ENCODE measurements around the gene BMAL1.
"Not testable (repeated sequence)": the region's sequence is repeated elsewhere in the genome, so short reads cannot be mapped to it uniquely, and the experiment has no call there.

The BMAL1 gene

DNA sequence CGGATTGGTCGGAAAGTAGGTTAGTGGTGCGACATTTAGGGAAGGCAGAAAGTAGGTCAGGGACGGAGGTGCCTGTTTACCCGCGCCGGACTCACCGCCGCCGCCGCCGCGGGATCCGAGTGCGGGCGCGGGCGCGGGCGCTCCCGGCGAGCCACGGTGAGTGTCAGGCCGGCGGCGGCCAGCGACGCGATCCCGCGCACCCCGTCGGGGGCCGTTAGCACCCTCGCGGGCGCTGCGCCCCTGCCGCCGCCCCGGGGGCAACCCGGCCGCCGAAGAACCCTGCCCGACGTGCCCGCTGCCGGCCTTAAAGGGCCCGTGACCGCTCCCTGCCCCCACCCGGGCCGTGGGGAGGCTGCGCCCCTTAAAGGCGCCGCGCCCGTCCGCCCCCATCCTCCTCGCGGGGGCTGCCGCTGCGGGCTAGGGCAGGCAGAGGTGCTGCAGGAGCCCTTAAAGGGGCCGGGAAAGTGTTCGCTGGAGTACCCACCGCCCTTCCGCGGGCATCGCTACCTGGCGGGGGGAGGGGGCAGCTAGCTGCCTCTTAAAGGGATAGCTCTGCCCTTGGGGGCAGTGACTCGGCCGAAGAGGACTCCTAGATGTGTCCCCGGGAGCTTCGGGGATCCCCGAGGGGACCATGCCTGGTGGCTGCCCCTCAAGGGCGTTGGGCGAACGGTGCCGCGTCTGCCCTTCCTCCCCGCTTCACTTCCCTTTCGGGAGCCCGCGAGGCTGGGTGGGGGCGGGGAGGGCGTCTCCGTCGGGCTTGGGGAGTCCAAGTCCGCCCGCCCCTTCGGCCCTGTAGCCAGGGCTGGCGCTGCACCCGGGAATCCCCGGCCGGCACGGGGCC lies at the start of gene BMAL1:
Gene BMAL1, plus strand, starts transcription at position 23 of the 841 bp plus-strand sequence. CDS start 76,519 bp downstream, outside the sequence.
- DNase-seq (ENCODE audit: low read depth) = peak; percentile 42

DNA sequence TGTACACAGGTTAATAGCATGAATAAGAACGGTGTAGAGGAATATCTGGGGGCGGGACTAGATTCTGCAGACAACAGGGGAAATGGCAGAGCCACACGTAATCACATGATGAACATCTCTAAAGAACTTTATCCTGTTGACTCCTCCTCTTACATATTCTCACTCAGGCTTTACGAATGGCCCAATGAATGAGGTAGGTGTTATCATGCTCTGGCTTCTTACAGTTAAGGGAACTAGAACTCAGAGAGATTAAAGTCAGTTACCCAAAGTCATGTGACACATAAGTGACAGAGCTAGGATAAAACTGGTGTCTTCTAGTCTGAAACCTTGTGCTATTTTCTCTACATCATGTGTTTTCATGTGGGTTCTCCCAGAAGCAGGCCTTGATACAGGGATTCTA lies 49.0 kb upstream of the BMAL1 start:
- DNase-seq (ENCODE audit: low read depth) = no peak

DNA sequence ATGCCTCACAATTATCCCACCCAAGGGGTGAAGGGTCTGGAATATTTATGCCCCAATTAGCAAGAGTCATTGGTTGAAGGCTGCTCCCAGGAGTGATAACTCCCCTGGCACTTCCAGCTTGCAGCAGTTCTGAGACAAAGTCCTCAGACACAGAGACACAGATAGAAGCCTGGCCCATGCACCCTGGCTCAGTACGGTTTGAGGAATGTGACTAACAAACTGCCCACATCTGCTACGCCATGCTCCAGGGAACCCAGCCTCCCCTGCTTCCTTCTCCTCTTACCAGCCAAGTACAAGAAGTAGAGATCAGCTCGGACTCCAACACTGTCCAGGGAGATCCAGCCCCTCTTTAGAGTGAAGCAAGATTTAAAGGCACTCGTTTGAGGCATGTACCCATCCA lies 48.5 kb upstream of the BMAL1 start:
- no peak for DNase-seq (ENCODE audit: low read depth)

DNA sequence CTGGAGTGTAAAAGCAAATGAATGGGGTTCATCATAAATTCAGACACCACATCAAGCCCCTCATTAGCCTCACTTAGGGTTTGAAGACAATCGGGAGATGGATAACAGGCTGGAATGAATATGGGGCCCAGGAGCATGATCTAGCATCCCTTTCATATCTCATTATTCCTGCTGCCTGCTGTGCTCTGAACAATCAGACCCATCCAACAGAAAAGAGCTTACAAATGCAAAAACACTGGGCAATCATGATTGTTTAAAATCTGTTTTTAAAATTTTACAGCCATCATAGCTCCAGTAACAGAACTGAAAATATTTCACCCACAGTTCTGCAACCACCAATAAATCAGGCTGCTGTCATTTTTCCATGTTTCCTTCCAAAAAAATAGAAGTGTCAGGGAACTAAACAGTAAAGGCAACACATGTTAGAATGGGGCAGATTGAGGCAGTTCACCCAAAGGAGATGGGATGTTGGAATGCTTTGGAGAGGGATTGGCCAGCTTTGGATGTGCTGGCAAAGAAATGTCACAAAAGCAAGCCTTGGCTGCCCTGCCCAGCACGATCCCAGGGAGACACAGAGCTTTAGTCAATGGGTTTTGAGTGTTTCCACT lies 47.8 kb upstream of the BMAL1 start:
- DNase-seq (ENCODE audit: low read depth) = no peak

DNA sequence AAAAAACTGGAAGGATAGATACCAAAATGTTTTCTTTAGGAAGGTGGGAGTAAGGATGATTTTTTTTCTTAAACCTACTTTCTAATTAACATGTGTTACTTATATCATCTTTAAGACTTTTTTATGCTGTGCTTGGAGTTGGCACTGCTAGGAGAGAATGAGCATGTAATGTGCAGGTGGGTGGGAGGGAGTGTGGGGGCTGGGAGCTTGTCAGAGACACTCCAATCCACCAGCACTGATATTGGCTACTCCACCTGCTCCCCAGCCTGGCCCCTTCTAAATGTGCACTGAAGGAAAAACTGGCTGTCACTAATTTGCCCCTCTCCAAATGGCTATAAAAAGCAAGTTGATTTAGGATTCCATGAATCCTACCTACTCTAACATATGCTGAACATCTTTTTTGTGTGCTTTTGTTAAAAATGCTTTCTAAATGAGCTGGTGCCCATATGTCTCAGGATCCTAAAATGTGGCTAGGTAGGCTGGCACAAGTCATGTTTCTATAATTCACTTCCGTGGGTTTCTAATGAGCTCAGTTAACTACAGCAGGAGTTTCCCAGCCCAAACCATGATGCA lies 44.3 kb upstream of the BMAL1 start:
- no peak for DNase-seq (ENCODE audit: low read depth)

DNA sequence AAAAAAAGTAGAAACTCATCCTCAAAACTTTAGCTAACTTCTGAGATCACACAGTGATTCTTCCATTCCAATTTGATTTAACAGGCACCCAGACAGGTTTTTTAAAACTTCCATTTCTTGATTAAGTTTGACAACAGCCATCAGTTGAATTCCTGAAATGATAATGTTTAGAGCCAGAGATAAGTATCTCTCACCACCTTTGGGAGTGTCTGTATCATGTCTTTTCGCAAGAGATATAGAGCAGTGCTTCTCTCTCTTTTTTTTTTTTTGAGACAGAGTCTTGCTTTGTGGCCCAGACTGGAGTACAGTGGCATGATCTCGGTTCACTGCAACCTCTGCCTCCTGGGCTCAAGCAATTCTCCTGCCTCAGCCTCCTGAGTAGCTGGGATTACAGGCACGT lies 41.7 kb upstream of the BMAL1 start:
- no peak for DNase-seq (ENCODE audit: low read depth)

DNA sequence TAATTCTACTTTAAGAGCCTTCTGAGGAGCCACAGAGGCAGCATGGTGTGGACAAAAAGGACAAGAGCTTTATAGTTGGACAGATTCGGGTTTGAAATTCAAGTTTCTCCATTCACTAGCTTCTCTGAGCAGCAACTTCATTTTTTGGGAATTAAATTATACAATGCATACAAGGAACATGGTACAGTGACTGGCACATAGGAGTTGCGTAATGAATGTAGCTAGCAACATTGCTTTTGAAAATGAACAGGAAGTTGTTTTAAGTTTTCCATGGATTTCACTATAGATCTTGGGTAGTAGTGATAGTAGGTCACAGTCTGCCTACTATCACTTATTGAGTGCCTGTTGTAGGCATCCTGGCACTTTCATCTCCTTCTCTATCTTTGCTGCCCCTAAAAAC lies 41.0 kb upstream of the BMAL1 start:
- DNase-seq (ENCODE audit: low read depth) = no peak

DNA sequence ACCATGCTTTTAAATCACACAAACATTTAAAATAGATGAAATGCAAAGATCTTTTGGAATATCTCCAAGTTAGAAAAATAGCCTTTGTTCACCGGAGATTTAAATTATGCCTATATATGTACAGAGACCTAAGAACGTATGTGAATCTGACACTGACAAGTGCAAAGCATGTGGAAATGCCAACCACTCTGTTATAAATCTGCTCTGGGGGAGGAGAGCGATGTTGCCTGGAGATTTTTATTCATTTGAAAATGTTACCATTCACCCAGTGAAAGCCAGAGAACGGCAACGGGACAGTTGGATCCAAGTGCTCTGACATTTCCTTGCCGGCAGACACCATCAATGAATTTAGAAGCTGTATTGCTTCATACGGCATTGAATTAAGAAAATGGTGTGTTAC lies 39.8 kb upstream of the BMAL1 start:
- no peak for DNase-seq (ENCODE audit: low read depth)

DNA sequence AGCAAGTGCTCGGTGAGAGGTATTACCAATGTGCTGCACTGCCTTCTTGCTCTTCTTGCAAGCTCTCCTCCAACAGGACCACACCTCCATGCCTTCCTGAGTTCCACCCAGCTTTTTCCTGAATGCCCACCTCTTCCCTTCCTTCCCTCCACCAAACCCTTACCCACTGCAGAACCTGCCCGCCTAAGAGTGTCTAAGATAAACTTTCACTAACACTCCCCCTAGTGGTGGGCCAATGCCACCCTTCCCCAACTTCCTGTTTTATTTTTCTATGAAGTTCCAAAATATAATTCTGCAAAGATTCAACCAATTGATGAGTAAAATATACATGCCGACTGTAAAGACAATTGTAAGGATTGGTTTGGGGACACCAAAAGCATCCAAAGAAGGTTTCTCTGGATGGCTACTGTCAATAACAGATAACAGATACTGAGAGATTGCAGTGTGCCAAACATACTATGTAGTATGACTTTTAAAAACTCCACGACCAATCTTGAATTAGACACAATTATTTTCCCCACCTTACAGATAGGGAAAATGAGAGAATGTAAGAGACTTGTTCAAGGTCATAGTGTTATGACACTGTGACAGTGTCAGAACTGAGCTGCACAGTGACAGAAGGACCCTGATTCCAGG lies 38.6 kb upstream of the BMAL1 start:
- DNase-seq (ENCODE audit: low read depth) = peak; percentile 39

DNA sequence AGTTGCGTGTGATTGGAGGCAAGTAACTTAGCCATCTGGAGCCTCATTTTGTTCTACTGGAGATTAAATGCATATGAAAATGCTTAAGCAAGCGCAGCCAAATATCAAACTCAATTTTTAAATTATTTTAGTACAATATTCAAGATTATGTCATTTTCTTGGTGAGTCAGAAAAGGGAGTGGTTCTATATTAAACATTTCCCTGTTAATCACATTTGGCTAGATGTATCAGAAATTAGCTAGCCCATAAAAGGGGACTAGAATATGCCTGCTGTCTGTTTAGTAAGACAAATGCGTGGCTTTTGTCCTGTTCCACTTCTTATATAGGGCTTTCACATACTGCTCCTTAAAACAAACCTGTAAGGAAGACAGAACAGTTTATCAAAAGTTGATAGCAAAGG lies 35.0 kb upstream of the BMAL1 start:
- no peak for DNase-seq (ENCODE audit: low read depth)

DNA sequence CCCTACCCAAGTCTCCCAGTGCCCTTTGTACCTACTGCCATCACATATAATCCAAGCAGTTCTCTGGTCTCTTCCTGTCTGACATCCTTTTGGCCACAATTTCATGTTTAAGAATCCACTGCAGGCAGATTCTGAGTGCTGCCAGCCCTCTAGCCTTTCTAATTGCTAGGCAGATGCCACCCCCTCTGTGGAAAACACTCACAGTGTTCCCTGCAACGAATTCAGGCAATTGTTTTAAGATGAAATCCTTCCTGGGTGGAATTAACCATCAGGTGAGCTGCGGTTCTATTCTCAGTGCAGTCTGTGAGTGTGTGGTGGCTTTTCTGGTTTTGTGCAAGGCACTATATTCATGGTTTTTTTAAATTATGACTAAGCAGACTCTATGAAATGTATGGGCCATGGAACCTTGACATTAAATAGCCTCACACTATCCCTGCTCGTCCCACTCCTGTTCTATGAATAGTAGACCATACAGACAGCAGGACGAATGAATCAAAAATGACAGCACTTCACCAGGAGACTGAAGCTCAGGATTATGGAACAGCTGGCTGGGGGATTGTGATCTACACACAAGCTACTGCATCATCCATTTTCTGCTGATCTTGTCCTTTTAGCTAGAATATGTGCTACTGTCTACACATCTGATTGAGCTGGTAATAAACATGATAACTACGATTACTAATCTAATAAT lies 29.8 kb upstream of the BMAL1 start:
- no peak for DNase-seq (ENCODE audit: low read depth)

DNA sequence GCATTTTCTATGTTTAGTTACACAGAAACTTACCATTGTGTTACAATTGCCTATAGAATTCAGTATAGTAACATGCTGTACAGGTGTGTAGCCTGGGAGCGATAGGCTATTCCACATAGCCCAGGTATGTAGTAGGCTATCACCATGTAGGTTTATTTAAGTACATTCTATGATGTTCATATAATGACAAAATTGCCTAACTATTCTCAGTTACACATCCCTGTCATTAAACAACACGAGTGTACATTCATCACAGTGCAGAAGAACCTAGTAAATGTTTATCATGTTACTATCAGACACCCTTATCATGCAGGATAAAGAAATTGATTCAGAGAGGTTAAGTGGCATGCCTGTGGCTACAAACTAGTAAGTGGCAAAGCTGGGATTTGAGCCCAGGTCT lies 28.4 kb upstream of the BMAL1 start:
- DNase-seq (ENCODE audit: low read depth) = no peak

DNA sequence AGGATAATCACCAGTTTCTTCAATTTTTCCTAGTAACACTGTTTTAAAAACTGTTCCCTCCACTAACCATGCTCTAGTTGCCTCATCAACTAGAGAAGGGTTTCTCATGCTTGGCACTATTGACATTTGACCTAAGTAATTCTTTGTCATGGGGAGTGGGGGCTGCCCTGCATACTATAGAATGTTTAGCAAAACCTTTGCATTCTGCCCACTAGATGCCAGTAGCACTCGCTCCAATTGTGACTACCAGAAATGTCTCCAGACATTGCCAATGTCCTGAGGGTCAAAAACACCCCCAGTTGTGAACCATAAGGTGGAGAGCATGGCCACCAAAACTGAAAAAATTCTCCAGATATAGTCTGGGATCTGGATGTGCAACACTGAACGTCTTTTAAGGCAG lies 27.6 kb upstream of the BMAL1 start:
- DNase-seq (ENCODE audit: low read depth) = no peak

DNA sequence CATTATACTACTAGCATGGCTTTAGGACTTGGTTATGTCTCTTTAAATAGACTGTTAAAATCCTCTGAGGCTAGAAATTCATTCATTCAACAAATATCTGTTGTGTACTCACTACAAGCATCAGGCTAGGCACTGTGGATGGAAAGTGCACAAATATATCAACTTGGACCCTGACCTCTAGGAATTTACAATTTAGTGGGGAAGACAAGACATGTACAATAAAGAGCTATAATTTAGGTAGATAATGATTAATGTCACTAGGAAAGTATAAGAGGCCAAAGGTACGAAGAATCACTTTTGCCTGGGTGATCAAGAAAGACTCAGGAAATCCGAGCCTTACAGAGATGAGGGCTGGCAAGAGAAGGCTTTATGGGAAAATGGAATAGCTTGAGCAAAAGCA lies 25.6 kb upstream of the BMAL1 start:
- DNase-seq (ENCODE audit: low read depth) = no peak

DNA sequence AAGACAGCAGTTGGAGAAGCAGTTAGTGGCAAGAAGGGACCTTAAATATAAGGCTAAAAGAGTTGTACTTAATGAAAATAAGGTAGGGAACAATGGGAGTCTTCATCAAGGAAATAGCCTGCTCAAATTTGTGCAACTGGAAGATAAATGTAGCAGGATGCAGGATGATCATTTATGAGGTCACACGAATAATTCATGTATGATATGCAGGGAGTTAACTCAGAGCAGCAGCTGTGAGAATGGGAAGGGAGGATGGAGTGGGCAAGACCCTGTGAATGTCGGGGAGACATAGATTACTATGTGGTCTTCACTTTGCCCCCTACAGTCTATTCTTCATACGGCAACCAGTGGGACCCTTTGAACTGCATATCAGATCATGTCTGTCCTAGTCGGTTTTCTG lies 25.2 kb upstream of the BMAL1 start:
- DNase-seq (ENCODE audit: low read depth) = no peak

DNA sequence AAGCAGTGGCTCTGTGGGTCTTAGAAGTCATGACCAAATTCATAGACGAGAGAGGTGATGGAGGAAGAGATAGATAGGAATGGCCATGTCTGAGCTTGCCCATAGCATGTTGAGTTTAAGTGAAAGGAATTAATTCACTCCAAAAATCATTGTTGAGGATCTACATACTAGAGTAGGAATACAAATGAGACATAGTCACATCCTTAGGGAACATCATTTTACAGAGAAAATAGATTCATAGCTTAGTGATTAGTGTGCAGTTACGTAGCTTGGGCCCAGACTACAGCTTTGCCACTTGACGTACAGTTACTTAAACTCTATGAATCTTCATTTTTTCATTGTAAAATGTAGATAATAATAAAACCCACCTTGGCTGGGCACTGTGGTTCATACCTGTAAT lies 21.4 kb upstream of the BMAL1 start:
- no peak for DNase-seq (ENCODE audit: low read depth)

DNA sequence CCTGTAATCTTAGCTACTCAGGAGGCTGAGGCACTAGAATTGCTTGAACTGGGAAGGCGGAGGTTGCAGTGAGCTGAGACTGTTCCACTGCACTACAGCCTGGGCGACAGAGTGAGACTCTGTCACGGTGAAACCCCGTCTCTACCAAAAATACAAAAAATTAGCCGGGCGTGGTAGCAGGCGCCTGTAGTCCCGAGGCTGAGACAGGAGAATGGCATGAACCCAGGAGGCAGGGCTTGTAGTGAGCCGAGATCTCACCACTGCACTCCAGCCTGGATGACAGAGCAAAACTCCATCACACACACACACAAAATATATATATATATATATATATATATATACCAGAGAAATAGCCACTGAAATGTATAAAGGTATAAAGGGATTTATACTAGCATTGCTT lies 19.5 kb upstream of the BMAL1 start:
- DNase-seq (ENCODE audit: low read depth) = not testable (repeated sequence)

DNA sequence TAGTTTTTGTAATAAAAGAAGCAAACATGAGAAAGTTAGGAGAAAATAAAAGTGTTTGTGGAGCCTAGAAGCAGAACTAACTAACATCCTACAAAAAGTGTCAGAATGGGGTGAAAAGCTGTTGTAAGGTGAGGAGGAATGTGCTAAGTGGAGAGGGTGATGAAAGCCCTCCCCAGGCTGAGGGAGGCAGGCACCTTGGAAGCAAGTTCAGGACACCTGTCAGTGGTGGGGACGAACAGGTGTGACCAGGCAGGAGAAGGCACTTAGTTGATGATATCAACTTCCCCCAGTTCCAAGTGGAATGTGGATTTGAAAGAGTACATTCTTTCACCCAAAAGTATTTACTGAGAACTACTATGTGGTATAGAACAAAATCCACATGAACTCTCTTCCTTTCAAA lies 18.7 kb upstream of the BMAL1 start:
- DNase-seq (ENCODE audit: low read depth) = no peak

DNA sequence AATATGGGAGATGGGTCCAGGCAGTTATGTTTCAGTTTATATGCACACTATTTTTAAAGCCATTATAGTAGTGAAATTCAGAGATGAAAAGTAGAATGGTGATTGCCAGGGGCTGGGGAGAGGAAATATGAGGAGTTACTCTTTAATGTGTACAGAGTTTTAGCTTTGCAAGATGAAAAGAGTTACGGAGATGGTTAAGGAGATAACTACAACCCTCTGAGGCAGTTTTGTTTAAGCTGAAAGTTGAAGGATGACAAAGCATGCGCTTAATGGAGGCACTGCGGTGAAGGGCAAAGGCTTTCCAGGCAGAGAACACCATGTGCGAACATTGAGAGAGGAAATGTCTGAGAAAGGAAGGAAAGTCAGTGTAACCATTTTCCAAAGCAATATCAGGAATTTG lies 18.2 kb upstream of the BMAL1 start:
- no peak for DNase-seq (ENCODE audit: low read depth)

DNA sequence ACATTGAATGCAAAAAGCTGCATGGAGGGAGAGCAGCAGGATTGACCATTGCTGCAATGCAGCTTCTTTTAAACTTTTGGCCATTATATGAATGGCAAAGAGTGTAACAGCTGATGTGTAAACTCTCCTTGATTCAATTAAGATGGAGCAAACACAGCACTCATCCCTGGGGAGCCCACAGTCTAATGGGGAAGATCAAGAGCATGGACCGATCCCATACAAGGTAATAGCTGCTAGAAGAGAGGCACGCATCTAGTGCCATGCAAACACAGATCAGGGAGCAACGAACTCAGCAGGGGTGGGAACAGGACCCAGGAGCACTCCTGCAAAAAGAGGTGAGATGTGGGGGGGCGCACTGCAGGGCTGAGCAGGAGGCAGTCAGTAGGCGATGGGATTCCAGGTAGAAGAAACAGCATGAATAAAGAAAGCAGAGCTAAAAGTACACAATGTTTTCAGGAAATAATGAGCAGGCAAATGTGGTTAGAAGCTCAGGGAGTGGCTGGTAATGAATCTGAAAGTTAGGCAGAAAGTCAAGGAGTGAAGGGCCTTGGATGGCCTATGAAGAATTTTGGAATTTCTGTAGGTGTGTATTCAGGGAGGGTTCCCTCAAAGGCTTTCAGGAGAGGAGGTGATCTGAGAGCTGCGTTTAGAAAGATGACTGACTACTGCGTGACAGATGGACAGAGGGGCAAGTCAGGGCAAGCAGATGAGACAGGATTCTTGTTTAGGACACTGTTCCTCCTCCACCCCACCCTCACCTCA lies 17.2 kb upstream of the BMAL1 start:
- no peak for DNase-seq (ENCODE audit: low read depth)

DNA sequence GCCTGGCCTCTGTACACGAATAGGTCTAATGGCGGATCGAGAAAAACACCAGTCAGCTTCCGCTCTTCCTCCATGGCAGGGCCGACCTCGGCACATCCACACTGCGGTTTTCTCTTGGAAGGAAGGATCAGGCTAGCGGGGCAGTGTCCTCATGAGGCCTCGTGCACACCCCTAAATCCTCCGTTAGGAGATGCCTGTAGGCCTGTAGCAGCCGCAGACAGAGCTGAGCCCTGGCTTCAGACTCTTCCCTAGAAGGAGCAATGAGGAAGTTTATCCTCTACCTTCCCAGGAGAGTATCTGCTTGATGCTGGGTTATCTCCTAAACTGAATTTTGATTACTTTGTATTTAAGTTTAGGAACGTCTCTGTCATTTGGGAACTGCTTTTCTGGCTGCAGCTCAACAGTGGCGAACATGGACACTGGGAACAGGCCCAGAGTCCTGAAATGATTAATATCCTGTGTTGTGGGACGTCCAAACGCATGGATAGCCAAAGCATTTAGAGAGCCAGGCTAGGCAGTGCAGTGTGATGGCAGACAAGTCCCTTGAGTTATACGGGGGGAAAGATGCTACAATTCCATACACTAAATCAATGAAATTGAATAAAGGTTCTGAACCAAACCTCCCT lies 16.5 kb upstream of the BMAL1 start:
- no peak for DNase-seq (ENCODE audit: low read depth)
